NK-92 (cell line): ENCODE measurements around the gene STC2.

Experiments used
- DNase-seq: peaks from one replicate; lab custom pipeline; 2025; ENCODE audit not compliant: unreplicated experiment; lab: John Stamatoyannopoulos, UW

STC2 gene

DNA sequence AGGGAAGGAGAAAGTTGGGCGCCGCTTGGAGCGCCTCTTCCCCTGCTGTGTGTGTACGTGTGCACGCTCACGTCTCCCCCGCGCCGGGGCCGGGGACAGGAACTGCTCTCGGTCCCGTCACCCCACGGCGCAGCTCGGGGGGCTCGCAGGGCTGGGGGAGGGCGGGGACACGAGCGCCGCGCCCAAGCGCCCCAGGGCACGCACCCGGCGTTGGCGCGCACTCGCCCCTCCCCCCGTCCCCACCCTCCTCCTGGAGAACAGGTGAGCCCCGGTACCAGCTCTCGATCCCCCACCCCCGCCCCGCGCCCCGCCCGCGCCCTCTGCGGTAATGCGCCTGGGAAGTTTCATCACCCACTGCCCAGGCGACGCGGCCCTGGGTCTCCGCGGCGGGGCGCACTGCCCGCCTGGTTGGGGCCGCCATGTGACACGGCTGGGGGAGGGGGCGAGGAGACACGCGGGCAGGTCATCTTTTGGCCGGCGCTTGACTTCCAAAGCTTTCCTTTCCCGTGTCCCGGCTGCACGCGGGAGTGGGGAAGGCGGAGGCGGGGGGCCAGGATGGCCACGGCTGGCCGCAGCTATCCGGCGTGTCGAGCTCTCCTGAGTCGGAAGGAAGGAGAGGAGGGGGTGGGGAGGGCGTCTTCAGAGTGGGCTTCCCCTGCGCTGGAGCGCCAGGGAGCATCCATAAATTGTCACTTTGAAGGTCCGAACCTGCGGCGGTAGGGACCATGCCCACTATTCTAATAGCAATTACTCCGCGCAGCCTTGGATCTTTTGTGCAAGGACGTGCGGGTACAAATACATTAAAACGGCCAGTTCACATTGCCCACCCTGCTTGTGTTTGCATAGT lies 1.5 kb upstream of the STC2 start:
- DNase-seq = no peak

DNA sequence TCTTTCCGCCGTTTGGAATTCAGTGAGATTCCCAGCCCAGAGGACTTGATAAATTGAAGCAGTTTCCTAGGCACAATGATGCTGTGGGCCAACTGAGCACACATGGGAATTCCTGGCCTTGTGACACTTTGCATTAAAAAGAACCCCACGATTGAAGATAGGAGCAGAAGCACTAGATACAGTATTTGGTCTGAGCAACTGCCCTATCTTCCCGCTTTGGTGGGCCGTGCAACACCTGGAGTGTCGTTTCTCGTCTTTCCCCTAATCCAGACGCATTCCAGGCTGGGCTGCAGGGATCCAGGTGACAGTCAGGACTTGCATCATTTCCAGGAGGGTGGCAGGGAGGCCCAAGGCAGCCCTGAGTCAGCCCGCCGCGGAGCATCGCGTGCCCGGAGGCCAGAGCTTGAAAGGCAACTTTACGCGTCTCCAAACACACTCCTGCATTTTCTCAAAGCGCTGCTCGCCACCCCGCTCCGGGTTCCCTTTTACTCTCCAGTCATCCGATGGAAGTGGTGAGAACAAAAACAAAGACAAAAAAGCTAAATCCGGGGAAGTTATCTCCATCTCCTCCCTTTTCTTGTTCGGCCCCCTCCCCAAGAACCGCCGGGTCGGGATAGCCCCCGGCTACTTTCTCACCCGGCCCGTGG lies 753 bp upstream of the STC2 start:
- no peak for DNase-seq

DNA sequence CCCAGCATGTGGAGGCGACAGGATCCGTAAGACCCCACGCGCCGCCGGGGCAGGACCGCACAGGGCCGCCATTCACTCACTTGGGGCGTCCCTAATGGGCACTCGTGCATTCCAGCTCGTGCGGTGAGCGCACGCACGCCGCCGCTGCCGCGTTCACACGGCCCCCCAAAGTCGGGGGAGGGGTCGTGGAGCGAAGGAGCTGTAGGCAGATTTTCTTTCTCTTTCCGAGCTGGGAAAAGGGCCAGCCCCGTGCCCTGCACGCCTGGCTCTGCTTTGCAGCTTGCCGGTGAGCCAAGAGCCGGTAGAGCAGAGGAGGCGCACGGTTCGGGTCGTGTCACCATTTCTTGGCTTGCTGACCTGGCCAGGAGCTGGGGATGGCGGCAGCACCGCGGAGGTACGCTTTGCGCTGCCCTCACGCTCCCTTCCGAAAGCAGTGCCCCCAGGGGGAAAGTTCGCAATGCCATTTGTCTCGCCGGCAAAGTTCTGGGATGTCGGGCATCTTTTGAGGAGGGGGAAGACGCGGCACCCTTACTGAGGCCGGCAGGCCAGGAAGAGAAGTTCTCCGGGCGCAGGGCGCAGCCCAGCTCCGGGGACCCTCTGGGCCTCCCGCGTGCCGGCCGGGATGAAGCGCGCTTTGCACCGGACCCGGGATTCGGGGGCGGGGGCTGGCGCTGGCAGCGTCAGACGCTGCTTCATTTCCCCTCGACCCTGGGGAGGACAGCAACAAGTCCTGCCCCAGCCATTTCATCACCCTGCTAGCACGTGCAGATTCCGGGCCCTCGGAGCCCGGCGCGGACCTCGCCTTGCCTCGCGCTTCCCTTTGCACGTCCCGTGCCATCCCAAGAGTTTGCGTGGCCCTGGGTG lies 898 bp downstream of the STC2 start:
- DNase-seq = no peak

DNA sequence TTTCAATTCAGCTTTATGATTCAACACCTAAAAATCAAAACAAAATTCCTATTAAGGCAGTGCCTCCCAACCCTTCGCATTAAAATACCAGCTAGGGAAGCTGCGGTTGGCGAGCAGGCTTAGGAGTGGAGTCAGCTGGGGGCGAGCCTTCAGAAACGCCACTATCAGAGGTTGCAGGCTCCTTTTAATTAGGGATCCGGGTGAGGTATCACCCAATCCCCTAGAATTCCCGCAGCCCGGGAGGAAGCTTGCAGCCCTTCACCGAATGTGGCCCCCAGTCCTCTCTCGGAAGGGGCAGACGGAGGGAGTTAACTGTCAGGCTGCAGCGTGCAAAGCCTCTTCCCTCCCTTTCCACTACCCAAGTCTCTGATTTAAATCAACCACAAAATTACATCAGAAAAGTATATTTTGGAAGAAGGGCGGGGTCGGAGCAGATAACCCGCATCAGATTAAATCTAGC lies 1.7 kb downstream of the STC2 start:
- DNase-seq = no peak

DNA sequence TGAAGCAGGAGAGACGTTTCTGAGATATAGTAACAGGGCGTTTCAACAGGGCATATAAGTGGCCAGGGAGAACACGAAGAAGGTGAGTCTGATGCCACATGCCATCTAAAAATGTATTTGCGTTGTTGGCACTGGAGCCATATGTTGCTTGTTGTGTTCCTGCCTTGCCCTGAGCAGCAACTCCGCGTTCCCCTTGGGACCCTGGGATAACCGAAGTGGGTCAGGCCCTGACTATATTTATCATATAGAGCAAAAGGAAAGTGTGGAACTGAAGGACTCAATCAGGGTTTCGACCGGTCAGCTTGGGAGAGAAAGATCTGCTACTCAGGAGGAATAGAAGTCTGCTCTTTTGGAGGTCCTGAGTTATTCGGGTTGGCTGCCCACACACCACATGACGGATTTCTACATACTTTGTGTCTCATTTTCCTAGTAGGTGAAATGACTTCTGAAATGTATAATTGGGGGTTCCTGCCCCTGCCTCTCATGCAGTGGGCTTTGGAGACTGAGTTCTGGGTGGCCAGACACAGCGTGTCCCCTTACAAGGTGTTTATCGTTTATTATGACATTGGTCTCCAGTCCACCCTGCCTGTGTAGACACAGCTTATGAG lies 3.0 kb downstream of the STC2 start:
- no peak for DNase-seq

DNA sequence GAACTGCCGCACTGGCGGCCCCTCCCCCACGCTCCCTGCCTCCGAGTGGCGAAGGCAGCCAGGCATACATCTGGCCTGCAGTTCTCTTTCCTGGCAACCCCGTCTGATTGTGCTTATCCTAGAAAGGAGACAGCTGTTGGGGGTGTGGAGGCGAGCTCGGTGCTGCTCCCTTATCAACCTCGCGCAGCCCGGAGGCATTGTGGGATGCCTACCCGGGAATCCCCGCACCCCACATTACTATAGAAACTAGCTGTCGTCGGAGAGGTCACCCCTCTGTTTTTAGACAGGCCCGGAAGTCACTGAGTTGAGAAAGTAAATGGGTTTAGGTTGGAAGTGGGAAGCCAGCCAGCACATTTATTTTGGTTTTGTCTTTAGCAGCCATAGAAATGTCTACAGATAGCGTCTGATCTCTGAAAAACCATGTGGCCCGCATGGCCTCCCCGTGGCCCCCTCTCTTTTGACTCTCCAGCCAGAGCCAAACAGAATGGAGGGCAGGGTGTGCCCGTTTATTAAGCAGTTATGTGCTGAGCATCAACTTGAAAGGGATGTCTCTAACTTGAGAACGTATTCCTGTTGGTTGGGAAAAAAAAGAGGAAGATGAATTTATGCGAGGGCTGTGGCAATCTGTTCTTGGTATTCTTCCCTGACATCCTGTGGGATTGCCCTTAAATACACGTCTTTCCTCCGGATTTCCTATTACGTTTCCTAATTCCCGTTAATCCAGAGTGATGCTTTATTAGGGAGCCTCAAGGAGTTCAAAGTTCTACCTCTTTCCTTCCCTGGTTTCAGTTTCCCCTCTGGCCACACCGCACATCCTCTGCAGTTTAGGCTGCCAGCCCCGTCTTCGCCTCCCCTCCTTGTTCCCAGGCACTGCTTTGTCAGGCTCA lies 3.9 kb downstream of the STC2 start:
- no peak for DNase-seq

DNA sequence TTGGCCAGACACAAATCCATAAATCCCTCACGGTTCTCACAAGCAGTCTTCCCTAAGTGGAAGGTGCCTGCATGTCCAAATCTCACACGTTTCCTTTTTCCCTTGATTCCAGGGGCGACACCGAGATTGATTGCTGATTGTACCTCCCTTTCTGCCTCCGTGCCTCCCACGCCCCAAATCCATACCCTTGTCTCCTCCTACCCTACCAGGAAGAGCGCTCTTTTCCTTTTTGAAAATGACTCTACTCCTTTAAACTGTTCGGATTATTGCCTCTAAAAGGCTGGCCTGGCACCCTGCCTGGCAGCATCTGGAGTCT lies 4.5 kb downstream of the STC2 start:
- no peak for DNase-seq

DNA sequence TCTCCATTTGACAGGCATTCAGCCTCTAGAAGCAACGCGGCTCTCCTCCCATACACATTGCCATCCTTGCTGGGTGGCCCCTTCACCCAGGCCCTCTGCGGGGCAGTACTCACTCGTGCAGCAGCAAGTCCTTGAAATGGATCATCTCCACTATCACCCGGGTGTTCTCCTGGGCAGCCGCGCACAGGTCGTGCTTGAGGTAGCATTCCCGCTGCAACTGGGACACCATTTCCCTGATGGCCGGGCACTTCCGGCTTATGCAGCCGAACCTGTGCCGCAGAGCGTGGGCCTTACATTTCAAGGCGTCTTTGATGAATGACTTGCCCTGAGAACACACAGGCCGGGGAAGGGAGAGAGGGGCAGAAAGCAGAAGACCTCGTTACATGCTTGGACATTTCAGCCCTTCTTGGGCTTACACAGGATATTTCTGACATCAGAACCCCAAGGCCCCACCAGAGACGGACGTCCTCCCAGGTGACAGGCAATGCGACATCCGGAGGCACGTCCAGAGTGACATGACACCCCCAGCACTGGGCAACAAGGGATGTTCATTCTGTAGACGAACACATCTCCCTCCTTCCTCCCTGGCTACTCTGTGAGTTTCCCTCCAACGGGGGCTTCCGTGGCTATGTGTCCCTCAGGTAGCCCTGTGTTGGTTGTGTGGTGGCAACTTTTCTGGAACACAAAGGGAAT lies 5.0 kb downstream of the STC2 start:
- no peak for DNase-seq

DNA sequence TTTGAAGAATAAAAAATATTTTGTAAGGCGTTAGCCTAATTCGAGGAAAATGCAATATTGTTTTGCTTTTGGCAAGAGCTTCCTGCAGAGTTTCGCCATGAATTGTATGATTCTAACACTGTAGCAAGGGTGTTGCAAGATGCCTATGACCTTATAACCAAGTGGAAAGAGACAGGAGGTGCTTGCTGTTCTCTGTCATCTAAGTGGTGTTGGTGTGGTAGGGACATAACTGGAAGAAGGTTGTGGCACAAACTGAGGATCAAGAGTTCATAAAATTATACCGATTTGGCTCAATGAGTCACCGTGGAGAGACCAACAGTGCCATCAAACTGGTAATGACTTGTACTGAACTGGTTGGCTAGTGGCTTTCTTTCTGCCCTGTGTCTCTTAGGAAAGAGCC lies 6.3 kb downstream of the STC2 start:
- DNase-seq = no peak

DNA sequence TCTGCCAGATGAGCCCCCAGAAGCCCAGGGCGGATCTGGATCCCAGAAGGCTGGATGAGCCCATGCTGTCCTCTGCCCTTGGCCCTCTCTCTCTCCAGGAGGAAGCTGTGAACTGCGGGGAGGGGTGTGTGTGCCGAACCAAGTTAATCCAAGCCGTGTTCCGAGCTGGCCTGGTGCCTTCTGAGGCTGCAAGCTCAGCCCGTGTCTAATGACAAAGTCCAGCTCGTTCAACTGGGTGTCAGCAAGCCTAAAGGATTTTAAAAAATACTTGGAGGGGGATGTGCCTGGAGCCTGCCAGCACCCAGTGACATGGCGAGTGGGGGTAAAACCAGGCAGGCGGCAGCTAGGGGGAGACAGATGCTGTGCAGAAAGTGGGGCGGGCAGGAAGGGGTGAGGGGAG lies 8.0 kb downstream of the STC2 start:
- DNase-seq = no peak

DNA sequence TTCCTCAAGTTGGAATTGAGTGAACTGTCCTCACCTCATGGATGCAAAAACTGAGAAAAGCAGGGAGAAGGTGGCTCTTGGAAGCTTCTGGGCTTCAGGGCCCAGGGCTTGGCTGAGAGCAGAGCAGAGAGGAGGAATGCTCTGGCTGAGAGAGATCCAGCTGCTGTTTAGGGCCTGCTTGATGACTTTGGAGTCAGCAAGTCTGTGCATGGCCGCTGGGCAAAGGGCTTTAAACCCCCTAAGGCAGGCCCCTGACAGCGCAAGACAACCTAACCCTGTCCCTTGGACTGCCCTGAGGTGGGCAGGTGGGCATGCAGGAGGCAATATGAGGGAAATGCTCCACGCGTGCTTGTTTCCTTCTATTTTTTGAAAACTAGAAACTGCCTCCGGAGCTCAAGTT lies 8.6 kb downstream of the STC2 start:
- no peak for DNase-seq

DNA sequence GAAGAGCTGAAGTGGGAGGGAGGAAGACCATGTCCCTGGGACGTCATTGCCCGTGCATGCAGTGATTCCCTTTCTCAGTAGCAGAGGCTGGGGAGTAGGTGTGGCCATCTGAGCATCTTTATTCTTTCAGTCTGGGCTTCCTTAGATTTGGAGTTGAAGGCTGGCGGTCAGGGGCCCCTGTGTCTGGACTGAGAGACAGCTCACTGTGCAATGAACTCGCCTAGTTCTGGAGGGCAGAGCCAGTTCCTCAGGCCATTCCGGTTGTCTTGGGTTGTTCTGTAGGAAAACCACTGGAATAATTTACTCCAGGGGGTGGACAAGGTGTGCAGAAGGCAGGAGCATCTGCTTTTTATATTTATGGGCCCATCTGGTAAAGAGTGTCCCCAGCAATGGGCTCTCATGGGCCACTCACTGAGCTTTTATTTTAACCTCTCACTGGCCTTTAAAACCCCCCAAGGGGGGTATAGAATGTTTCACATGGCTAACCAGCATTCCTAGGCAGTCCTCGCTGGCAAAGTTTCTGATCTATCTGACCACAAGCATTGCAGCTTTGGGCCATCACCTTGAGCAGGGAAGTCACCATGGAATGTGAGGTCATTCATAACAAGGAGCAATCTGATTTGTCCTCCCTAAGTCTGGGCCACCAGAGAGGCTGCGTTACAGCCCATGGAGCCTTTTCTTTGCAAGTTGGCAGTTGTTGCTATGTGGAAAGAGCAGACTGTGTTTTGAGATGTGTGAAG lies 9.2 kb downstream of the STC2 start:
- no peak for DNase-seq

DNA sequence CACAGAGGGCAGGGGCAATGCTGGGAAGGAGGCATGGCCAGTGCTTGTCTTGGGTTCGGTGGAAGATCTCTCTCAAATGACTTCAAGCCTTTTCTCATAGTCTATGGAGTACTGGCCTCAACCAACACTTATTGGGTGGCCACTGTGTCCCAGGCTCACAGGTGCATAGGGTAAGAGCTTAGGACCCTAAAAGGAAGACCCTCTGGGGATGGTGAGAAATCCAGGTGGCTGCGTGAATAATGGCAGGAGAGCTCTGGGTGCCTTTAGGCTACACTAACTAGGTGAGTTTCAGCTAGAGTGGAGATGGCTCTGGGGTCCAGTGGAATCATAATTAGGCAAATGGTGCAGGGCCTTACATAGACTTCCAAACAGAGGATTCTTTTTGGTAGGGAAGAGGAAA lies 9.9 kb downstream of the STC2 start:
- DNase-seq = no peak

DNA sequence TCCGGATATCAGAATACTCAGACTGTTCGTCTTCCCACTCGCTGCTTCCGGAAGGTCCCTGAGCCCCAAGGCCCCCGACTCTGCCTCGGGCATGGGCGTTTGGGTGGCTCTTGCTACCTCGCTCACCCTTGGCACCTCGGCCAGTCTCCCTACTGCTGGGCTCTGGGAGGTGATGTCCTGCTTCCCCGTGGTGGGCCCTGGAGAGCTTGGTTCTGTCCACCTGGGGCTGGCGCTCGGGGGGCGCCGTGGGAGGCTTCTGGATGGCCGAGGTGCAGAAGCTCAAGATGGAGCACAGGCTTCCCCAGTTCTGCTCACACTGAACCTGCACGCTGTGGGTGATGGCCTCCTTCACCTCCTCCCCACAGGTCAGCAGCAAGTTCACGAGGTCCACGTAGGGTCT lies 10.4 kb downstream of the STC2 start:
- DNase-seq = no peak

DNA sequence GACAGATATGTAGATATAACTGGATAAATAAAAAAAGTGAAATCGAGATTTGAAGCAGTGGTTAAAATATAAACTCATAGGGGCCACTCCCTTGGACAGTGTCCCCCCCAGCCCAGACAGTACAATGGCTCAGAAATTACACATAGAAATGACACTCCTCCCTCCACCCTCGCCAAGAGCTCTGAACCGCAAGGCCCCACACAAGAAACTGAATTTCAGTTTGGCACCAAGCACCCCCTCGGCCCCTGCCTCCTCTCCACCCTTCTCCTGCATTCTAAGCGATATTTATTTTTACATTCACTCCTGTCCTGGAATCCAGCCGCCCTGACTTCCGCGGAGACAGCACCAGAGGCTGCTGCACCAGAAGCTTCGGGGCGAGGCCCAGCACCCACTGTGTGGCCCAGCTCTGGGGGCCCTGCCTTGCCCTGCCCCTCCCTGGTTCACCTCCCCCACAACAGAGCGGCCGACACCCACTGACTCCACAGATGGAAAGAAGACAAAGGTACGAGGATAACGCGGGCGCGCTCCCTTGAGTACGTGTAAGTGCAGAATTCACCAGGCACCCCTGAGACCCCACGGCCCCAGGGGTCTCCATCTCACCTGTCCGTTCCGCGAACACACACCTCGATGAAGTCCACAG lies 11.0 kb downstream of the STC2 start:
- DNase-seq = no peak

DNA sequence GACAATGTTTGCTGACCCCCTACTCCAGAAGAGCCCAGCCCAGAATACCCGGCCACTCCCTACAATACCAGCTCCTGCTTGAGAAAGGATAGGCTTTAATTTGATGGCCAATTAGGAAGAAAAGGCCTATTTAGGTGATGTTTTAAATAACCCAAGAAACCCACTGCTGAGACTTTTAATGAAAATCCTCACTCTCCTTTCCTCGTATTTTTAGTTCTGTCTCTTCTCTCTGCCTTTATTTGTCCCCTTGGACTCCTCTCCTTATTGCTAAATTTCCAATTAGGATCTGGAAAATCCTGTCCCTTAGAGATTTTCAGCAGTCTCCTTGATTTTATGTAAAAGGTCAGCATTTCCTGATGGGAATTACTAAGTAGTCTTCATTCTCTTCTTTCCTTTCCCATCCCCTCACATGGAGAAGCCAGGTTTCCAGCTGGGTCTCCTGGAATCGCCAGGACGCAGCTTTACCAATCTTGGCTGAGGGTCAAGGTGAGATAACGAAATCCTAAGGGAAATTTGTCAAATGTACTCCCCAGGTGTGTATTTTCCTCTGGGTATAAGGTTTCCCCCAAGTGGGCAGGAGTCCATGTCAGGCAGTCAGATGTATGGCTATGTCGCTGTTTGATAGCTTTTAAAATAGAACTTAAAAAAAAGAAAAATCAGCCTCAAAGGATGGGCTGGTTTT lies 11.7 kb downstream of the STC2 start:
- no peak for DNase-seq

DNA sequence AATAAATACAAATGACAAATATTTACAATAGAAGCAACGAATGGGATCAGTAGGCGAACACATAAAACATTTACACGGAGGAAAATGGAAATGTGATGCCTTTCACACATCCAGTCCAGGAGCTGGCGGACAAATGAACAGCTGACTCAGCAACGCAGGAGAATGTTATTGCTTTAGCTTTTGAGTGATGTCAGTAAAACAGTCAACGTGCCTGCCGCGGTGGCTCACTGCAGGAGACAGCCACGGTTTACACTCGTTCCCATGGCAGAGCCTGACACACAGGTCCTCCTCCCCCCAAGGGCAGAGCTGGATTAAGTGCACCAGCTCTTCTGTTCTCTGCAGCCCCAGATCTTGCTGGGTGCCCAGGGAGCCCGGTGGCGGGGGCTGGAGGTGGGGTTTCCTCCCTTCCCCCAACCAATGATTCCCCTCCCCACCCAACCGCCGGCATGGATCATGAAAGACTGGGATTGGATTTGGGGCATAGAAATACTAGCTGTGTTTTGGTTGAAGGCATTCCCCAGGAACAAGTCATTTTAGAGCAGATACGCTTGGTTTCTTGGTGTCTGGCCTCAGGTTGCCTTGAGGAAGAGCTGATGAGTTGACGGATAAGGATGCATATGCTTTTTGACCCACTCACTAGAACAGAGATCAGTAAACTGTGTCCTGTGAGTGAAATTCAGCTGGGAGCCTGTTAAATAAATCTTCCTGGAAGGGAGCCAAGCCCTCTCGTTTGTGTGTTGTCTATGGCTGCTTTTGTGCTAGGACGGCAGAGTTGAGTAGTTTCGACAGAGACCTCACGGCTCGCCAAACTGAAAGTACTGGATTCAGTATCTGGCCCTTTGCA lies 12.5 kb downstream of the STC2 start:
- DNase-seq = no peak
